A673 (cell line): ENCODE results near the gene PRR4. TPM values are rescaled to one million over a fixed set of nuclear protein-coding genes. Genes with fewer than 3 reads are reported as not detected.

Source experiments
- Bru-seq: library from RNA; stranded (reverse); fragments of 400-500 nt; gene quantifications from one replicate; lab custom pipeline; 2021; lab: Mats Ljungman, UMichigan
- BruChase-seq, 2 experiments: library from RNA; stranded (reverse); fragments of 400-500 nt; gene quantifications; one replicate each; lab custom pipeline; 2021; lab: Mats Ljungman, UMichigan
- BruUV-seq: library from RNA; stranded (reverse); fragments of 400-500 nt; replicated peaks from 2 replicates; lab custom pipeline; 2021; lab: Mats Ljungman, UMichigan
- CTCF ChIA-PET: fragments of 300-600 bp; sonication (Branson Sonifier 250); formaldehyde crosslinking; loops from one replicate; lab custom pipeline; 2022; ENCODE audit warnings: antibody characterized with exemption; lab: Charles Lee
- POLR2A ChIA-PET: fragments of 300-600 bp; sonication (Branson Sonifier 250); formaldehyde crosslinking; loops from one replicate; lab custom pipeline; 2022; ENCODE audit warnings: antibody characterized with exemption; ENCODE audit not compliant: low non-redundant PET; lab: Charles Lee
- DNase-seq: peaks from one replicate; pipeline ENCODE4 v3.0.0-alpha.2; 2015; ENCODE audit warnings: low spot score
- H3K27ac ChIP-seq: fragments of 200-600 bp; sonication (generic); 2 replicates; pipeline ENCODE4 v1.5.1; 2016; ENCODE audit warnings: mixed run types, low read depth, mild to moderate bottlenecking, mixed read lengths, antibody characterized with exemption, low read length; ENCODE audit not compliant: poor library complexity, severe bottlenecking
- H3K27me3 ChIP-seq: fragments of 200-600 bp; sonication (generic); replicated peaks from 2 replicates; pipeline ENCODE4 v1.6.1; 2017; ENCODE audit warnings: mixed run types, low read depth, mild to moderate bottlenecking, mixed read lengths, antibody characterized with exemption, low read length; ENCODE audit not compliant: insufficient read depth, poor library complexity
- H3K36me3 ChIP-seq: fragments of 200-600 bp; sonication (generic); 2 replicates; pipeline ENCODE4 v1.6.1; 2016; ENCODE audit warnings: mixed run types, mild to moderate bottlenecking, mixed read lengths, antibody characterized with exemption, low read length; ENCODE audit not compliant: insufficient read depth, poor library complexity, severe bottlenecking
- H3K4me1 ChIP-seq: fragments of 200-600 bp; sonication (generic); 2 replicates; pipeline ENCODE4 v1.6.1; 2017; ENCODE audit warnings: mixed run types, mild to moderate bottlenecking, mixed read lengths, antibody characterized with exemption, low read length; ENCODE audit not compliant: insufficient read depth, poor library complexity, severe bottlenecking
- H3K4me3 ChIP-seq: fragments of 200-600 bp; sonication (generic); 2 replicates; pipeline ENCODE4 v1.5.1; 2016; ENCODE audit warnings: low read depth, mixed run types, mild to moderate bottlenecking, mixed read lengths, low read length; ENCODE audit not compliant: poor library complexity, severe bottlenecking
- H3K9me3 ChIP-seq: fragments of 200-600 bp; sonication (generic); 2 replicates; pipeline ENCODE4 v1.6.1; 2016; ENCODE audit warnings: mixed run types, low read depth, mild to moderate bottlenecking, mixed read lengths, antibody characterized with exemption, low read length; ENCODE audit not compliant: poor library complexity, severe bottlenecking
- EZH2 ChIP-seq: fragments of 200-600 bp; sonication (generic); IDR thresholded peaks from 2 replicates; pipeline ENCODE4 v1.6.1; 2017; ENCODE audit warnings: borderline replicate concordance, low read depth, mild to moderate bottlenecking, mixed read lengths, antibody characterized with exemption, low read length; ENCODE audit not compliant: poor library complexity, severe bottlenecking
- intact Hi-C: fragments of 100-400 bp; cut with micrococcal nuclease; formaldehyde crosslinking; loops from one replicate; pipeline ENCODE4 v1.10.0; 2022; ENCODE audit not compliant: unreplicated experiment
- long read RNA-seq: library from polyadenylated mRNA; stranded (forward); transcript quantifications from one replicate; pipeline ENCODE4 v2.0.0, GENCODE V29; 2022
- total RNA-seq: library from RNA; stranded (reverse); gene quantifications from 2 replicates; pipeline ENCODE4 v1.2.3, GENCODE V29; 2021
- TF ChIP-seq, protein P1 (sequence below): fragments of 300-800, 200-600 bp; sonication (generic); conservative IDR thresholded peaks from 2 replicates; pipeline ENCODE4 v1.5.1; 2017; ENCODE audit warnings: low read depth, mild to moderate bottlenecking, antibody characterized with exemption, low read length, moderate library complexity, mixed read lengths

The PRR4 gene, protein sequence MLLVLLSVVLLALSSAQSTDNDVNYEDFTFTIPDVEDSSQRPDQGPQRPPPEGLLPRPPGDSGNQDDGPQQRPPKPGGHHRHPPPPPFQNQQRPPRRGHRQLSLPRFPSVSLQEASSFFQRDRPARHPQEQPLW
- total RNA-seq = 5.8 and 6.9 TPM in 2 replicates
- Bru-seq, nascent RNA = percentile 66 among the genes with signal in this experiment
- BruChase-seq, experiment 1, labeled RNA remaining after a 2-hour chase = percentile 86 among the genes with signal in this experiment
- BruChase-seq, experiment 2, labeled RNA remaining after a 6-hour chase = percentile 69 among the genes with signal in this experiment
- long read RNA-seq = 0 reads

DNA sequence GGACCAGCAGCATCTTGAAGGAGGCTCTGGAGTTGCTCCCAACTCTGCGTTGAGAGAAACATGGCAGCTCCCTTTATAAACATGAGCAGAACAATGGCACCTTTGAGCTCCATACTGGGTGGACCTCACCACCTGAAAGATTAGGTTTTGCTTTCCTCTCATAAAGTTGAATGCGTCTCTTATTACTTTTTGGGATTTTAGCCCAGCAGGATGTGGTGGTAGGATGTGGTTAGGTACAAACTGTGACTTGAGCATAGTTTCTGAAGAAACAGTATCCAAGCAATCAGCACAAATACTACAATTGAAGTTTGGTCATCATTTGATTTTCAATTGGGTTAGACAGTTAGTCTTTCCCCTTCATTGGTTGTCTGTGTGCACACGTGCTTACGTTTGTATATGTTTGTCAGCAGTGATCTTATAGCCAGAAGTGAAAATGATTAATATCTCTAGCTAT lies at the start of gene PRR4:
Gene PRR4, minus strand, starts transcription at position 51 of the 454 bp plus-strand sequence. Its CDS starts 38 bp downstream, at position 13.
- ChIA-PET CTCF (no interaction called here), POLR2A (no interaction called here)
- no peaks in the 10 kb centered on the region for H3K36me3 ChIP-seq

DNA sequence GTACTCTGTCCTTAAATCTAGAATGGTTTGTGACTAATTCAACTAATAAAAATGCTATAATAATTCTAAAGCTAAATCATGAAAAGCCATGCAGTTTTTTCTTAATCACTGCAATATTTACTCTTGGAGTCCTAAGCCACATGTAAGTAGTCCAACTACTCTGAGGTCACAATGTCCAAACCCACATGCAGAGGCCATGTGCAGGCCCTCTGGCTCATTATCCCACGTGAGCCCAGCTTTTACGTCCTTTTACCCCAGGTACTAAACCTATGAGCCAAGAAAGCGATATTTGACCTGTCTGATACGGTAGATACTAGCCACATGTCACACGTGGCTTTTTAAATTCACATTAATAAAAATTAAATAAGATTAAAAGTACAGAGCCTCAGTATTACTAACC lies 47.6 kb upstream of the PRR4 start:
- Histone ChIP-seq H3K4me3 (no peak overlapping the region), H3K27ac (no peak overlapping the region), H3K9me3 (no peaks in the 10 kb centered on the region), H3K4me1 (no peaks in the 10 kb centered on the region), H3K36me3 (no peaks in the 10 kb centered on the region), H3K27me3 (no peaks in the 10 kb centered on the region)
- no peak for DNase-seq
- TF ChIP-seq EZH2 = no peak
- TF ChIP-seq, protein P1, sequence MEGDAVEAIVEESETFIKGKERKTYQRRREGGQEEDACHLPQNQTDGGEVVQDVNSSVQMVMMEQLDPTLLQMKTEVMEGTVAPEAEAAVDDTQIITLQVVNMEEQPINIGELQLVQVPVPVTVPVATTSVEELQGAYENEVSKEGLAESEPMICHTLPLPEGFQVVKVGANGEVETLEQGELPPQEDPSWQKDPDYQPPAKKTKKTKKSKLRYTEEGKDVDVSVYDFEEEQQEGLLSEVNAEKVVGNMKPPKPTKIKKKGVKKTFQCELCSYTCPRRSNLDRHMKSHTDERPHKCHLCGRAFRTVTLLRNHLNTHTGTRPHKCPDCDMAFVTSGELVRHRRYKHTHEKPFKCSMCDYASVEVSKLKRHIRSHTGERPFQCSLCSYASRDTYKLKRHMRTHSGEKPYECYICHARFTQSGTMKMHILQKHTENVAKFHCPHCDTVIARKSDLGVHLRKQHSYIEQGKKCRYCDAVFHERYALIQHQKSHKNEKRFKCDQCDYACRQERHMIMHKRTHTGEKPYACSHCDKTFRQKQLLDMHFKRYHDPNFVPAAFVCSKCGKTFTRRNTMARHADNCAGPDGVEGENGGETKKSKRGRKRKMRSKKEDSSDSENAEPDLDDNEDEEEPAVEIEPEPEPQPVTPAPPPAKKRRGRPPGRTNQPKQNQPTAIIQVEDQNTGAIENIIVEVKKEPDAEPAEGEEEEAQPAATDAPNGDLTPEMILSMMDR = no peak
- CTCF ChIA-PET = no interaction called here
- intact Hi-C loops = no loop called here
- POLR2A ChIA-PET = no interaction called here
- BruUV-seq = no TSS peak

More for the DNA sequence above, at the start of gene PRR4:
- no peaks in the 10 kb centered on the region for H3K9me3 ChIP-seq
- BruUV-seq = no TSS peak
- H3K27ac ChIP-seq = no peak within 1 kb of the TSS
- H3K4me3 ChIP-seq = no peak within 1 kb of the TSS
- no peak for DNase-seq
- no peaks in the 10 kb centered on the region for H3K27me3 ChIP-seq
- intact Hi-C loops = no loop called here
- TF ChIP-seq EZH2 = no peak
- TF ChIP-seq, protein P1 = no peak
- H3K4me1 ChIP-seq = no peaks in the 10 kb centered on the region

DNA sequence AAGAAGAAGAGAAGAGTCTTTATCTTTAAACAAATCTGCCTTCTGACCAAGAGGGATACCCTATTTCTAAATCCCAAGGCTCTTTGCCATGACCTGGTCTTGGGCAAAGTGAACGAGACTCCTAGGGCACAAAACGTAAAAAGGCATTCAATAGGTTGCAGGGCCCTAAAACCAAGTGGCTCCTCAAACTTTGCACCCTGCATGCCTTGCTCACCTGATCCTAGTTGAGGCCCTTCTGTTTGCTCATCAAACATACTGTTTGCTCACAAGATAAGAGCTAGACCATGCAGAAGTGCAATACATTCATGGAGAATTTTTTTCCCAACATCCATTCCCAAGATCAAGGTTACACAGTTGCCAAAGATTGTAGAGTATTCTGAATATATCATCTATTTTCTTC lies 42.7 kb upstream of the PRR4 start:
- TF ChIP-seq EZH2 = no peak
- TF ChIP-seq, protein P1 = no peak
- no peaks in the 10 kb centered on the region for H3K36me3 ChIP-seq
- ChIA-PET POLR2A (no interaction called here), CTCF (no interaction called here)
- no peaks in the 10 kb centered on the region for H3K4me1 ChIP-seq
- no TSS peak for BruUV-seq
- DNase-seq = no peak
- intact Hi-C loops = no loop called here
- no peak overlapping the region for H3K4me3 ChIP-seq
- H3K27ac ChIP-seq = no peak overlapping the region
- no peaks in the 10 kb centered on the region for H3K9me3 ChIP-seq
- H3K27me3 ChIP-seq = no peaks in the 10 kb centered on the region
